Astrocyte of the cerebellum (primary cell): ENCODE measurements around the gene ECE1.
A peak's percentile ranks its signal among the peaks of the same experiment; 100 is the strongest.

Source experiments
- DNase-seq: peaks from one replicate; pipeline ENCODE4 v3.0.0-alpha.2; 2011; ENCODE audit warnings: low read depth
- H3K4me3 ChIP-seq: 2 replicates; pipeline ENCODE4 v1.5.1; 2011; ENCODE audit warnings: mild to moderate bottlenecking, low read depth, low read length, moderate library complexity
- CTCF ChIP-seq: IDR thresholded peaks from 2 replicates; pipeline ENCODE4 v1.5.1; 2012; ENCODE audit warnings: low read length, low read depth, moderate library complexity, mild to moderate bottlenecking; ENCODE audit errors: missing control alignments
- in situ Hi-C: cut with HindIII; loops from 2 replicates; pipeline ENCODE4 v1.10.0; 2017; ENCODE audit warnings: low sequenced_read_pairs

Gene ECE1

GRCh38 chr1:21251773-21252471, 38.3 kb downstream of the ECE1 start:
- H3K4me3 ChIP-seq = no peak overlapping the region
- DNase-seq = peak; percentile 90
- in situ Hi-C loops = no loop called here
- TF ChIP-seq CTCF = no peak

GRCh38 chr1:21249940-21250493, 40.2 kb downstream of the ECE1 start:
- DNase-seq = no peak
- in situ Hi-C loops = loop anchor here (10.0 kb wide), 2 partner anchors 85 to 315 kb away; no protein-coding TSS in a partner anchor
- no peak overlapping the region for H3K4me3 ChIP-seq
- TF ChIP-seq CTCF = no peak

- no peak for TF ChIP-seq CTCF
- no peak for DNase-seq
- in situ Hi-C loops = loop anchor here (10.0 kb wide), 2 partner anchors 87 to 317 kb away; no protein-coding TSS in a partner anchor
- no peak overlapping the region for H3K4me3 ChIP-seq
These were observed 42.2 kb downstream of the ECE1 start for GRCh38 chr1:21247892-21248715.

- no peak overlapping the region for H3K4me3 ChIP-seq
- in situ Hi-C loops = loop anchor here (10.0 kb wide), 2 partner anchors 88 to 318 kb away; no protein-coding TSS in a partner anchor
- DNase-seq = no peak
- TF ChIP-seq CTCF = no peak
These were observed 43.2 kb downstream of the ECE1 start for GRCh38 chr1:21246905-21247642.

- no peak for TF ChIP-seq CTCF
- in situ Hi-C loops = loop anchor here (10.0 kb wide), 2 partner anchors 89 to 319 kb away; no protein-coding TSS in a partner anchor
- no peak overlapping the region for H3K4me3 ChIP-seq
- no peak for DNase-seq
These were observed 44.5 kb downstream of the ECE1 start for GRCh38 chr1:21245688-21246229.
